K562 (cell line): ENCODE data around the gene ANKRD6. TPM values are rescaled to one million over a fixed set of nuclear protein-coding genes. Genes with fewer than 3 reads are reported as not detected.

Experiments
- CBFA2T2 ChIP-seq: fragments of 450-650 bp; conservative IDR thresholded peaks from 2 replicates; pipeline ENCODE4 v1.6.1; 2017; ENCODE audit warnings: mild to moderate bottlenecking
- E2F6 ChIP-seq, 2 experiments: IDR thresholded peaks; 2 replicates each; pipeline ENCODE4 v1.6.1; 2011; ENCODE audit warnings: borderline replicate concordance in 1 of 2, control low read depth in 1 of 2, low read depth in 1 of 2, low read length in 1 of 2, mild to moderate bottlenecking in 1 of 2, mixed read lengths in 1 of 2, moderate library complexity in 1 of 2; ENCODE audit not compliant: insufficient read depth in 1 of 2, insufficient read length in 1 of 2, poor library complexity in 1 of 2, severe bottlenecking in 1 of 2; ENCODE audit errors: extremely low read depth in 1 of 2
- GABPA ChIP-seq: fragments of 200-800 bp; sonication (Bioruptor generic); conservative IDR thresholded peaks from 2 replicates; pipeline ENCODE4 v1.6.1; 2016; ENCODE audit warnings: low read depth, missing genetic modification characterization, missing compliant biosample characterization
- IRF2 ChIP-seq: sonication (generic); formaldehyde crosslinking; IDR thresholded peaks from 2 replicates; pipeline ENCODE4 v1.8.1; 2022; ENCODE audit warnings: mild to moderate bottlenecking, missing genetic modification reagents
- PHF8 ChIP-seq: fragments of 200-600 bp; sonication (generic); IDR thresholded peaks from 2 replicates; pipeline ENCODE4 v1.6.1; 2012; ENCODE audit warnings: mixed run types, mild to moderate bottlenecking, inconsistent platforms, low read length, moderate library complexity, borderline replicate concordance
- POLR2AphosphoS2 ChIP-seq: IDR thresholded peaks from 2 replicates; pipeline ENCODE4 v1.6.1; 2012; ENCODE audit warnings: low read length, improper control_type of control experiment
- RAD51 ChIP-seq: fragments of 450-650 bp; IDR thresholded peaks from 2 replicates; pipeline ENCODE4 v1.7.1; 2016; ENCODE audit warnings: low read depth, mild to moderate bottlenecking, borderline replicate concordance
- RB1 ChIP-seq: fragments of 450-650 bp; IDR thresholded peaks from 2 replicates; pipeline ENCODE4 v1.6.1; 2017; ENCODE audit warnings: low read depth, mild to moderate bottlenecking
- RBM14 ChIP-seq: fragments of 200-400 bp; formaldehyde crosslinking; IDR thresholded peaks from 2 replicates; pipeline ENCODE4 v1.6.1; 2018; ENCODE audit warnings: low read depth, mild to moderate bottlenecking, low read length, moderate library complexity, borderline replicate concordance; ENCODE audit not compliant: insufficient read depth
- USF1 ChIP-seq: sonication (generic); formaldehyde crosslinking; IDR thresholded peaks from 2 replicates; pipeline ENCODE4 v1.9.0; 2022; ENCODE audit warnings: mild to moderate bottlenecking, missing genetic modification reagents
- ZBTB11 ChIP-seq, 3 experiments: fragments of 200-800 bp in 1 of 3; fragments of 250-450 bp in 1 of 3; fragments of 450-650 bp in 1 of 3; sonication (Bioruptor Pico) in 1 of 3; sonication (Bioruptor generic) in 1 of 3; formaldehyde crosslinking in 1 of 3; IDR thresholded peaks; 2 replicates each; pipeline versions ENCODE4 v1.6.1 to v1.8.0; 2016 to 2022; ENCODE audit warnings: mild to moderate bottlenecking in 2 of 3, missing genetic modification characterization in 2 of 3, missing compliant biosample characterization in 1 of 3, moderate library complexity in 1 of 3
- ZBTB9 ChIP-seq: fragments of 450-650 bp; formaldehyde crosslinking; IDR thresholded peaks from 2 replicates; pipeline ENCODE4 v1.4.0; 2020; ENCODE audit warnings: mild to moderate bottlenecking, moderate library complexity
- ZNF133 ChIP-seq: fragments of 250-450 bp; sonication (Bioruptor Pico); IDR thresholded peaks from 2 replicates; pipeline ENCODE4 v1.4.0; 2020; ENCODE audit warnings: mild to moderate bottlenecking
- polyA plus RNA-seq, 8 experiments: library from polyadenylated mRNA; depleted of rRNA in 4 of 8; stranded (reverse) in 5 of 8; unstranded in 3 of 8; fragments of >200 nt; fragmentation: Nextera tagmentation in 2 of 8; fragmentation: Illumina TruSeq in 1 of 8; extraction: Ambion mirVana in 2 of 8; extraction: Trizol in 1 of 8; gene quantifications; 2 replicates each; pipeline versions ENCODE4 v1.2.1 to v1.2.3, GENCODE V29; 2011 to 2014; ENCODE audit warnings: inconsistent platforms in 1 of 8, missing spikeins in 1 of 8
- total RNA-seq, 7 experiments: library from RNA; depleted of rRNA in 6 of 7; stranded (reverse); fragments of >200 nt in 6 of 7; fragmentation: Illumina TruSeq in 2 of 7; extraction: Trizol in 2 of 7; gene quantifications; 2 replicates each; pipeline versions ENCODE4 v1.2.1 to v1.2.3, GENCODE V29; 2011 to 2021; ENCODE audit warnings: low replicate concordance in 1 of 7

Gene ANKRD6
- total and polyA plus RNA-seq, 9 of the 15 experiments (the other 6 are each of a cell fraction or from before 2014, with no cell fraction given) = 0.04 to 0.22 (median 0.08) TPM; not detected in 4

DNA sequence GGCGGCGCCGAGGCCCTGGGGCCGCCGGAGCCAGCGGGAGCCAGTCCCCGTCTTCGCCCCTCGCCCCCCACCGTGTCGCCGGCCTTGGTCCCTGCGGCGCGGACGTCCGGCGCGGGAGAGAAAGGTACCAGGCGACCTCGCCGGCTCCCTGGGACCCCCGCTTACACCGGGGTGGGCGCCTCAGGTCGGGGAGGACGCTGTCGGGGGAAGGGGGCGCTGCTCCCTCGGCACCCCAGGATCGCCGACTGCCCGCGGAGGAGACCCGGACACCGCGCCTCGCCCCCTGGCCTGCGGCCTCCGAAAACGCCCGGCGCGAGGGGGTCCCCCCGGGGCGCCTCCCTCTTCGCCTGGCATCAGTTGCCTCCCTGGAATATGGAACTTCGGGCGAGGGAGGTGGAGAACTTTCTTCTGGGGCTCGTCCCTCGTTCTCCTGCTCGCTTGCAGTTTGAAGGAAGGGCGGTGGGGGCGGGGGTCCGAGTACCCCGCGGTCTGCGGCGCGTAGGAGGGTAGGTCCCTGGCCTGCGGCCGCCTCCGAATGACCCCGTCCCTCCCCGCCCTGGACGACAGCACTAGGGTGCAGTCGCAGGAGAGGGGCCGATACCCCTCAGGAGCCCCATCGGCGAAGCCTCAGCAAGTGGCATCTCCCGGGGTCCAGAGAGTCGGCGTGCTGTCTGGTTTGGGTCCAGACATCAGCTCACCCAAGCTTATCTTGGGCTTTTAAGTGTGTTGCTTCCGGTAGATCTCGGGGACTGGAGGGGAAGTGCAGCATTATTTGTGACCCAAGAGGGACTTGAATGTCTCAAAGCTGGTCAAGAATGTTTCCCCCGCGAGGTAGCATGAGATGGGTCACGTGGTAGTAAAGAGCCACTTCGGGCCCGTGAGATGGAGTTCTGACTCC lies 549 bp downstream of the ANKRD6 start (continued):
- TF ChIP-seq ZBTB9 (CRISPR knock-in tag) (0 out of 2 replicates have a peak, but pooled peaks have one; percentile 4), PHF8 (peak; percentile 21; the same call in 1 of the 2 replicates), IRF2 (no peak), ZBTB11 (CRISPR knock-in tag; IDR thresholded peaks at IDR 0.05) (peak in 2 of 3 experiments; percentile 38 to 79; a peak in 3 of 6 replicates), ZNF133 (no peak), USF1 (CRISPR knock-in tag) (peak; percentile 75), E2F6 (IDR thresholded peaks at IDR 0.05; ENCODE audit: borderline replicate concordance in 1 of 2, extremely low read depth in 1 of 2, insufficient read depth in 1 of 2, insufficient read length in 1 of 2, low read depth in 1 of 2, low read length in 1 of 2, poor library complexity in 1 of 2, severe bottlenecking in 1 of 2) (peak in 1 of 2 experiments; percentile 38), CBFA2T2 (0 out of 2 replicates have a peak, but pooled peaks have one; percentile 4), RAD51 (peak; percentile 69), RB1 (0 out of 2 replicates have a peak, but pooled peaks have one; percentile 7), GABPA (tag) (peak; percentile 66), POLR2AphosphoS2 (no peak), RBM14 (0 out of 2 replicates have a peak, but pooled peaks have one; percentile 43)
